GM23338 (cell line): ENCODE measurements around the gene TLE1. TPM values are rescaled to one million over a fixed set of nuclear protein-coding genes. Genes with fewer than 3 reads are reported as not detected.

Experiments used
- ATAC-seq: fragments of 200-7000 bp; cut with Tn5 transposase; 3 replicates; pipeline ENCODE4 v1.9.1; 2020
- DNase-seq: peaks from one replicate; pipeline ENCODE4 v3.0.0-alpha.2; 2015; ENCODE audit warnings: low spot score
- H2AFZ ChIP-seq: fragments of 200-600 bp; sonication (generic); 2 replicates; pipeline ENCODE4 v1.8.0; 2016; ENCODE audit warnings: antibody characterized with exemption, mild to moderate bottlenecking, moderate library complexity
- H3F3A ChIP-seq: fragments of 200-600 bp; sonication (generic); replicated peaks from 2 replicates; pipeline ENCODE4 v1.8.0; 2017; ENCODE audit warnings: antibody characterized with exemption, mixed run types, low read depth
- H3K27ac ChIP-seq: fragments of 200-600 bp; sonication (generic); 2 replicates; pipeline ENCODE4 v1.6.1; 2016; ENCODE audit warnings: low read depth
- H3K27me3 ChIP-seq: fragments of 200-600 bp; sonication (generic); 2 replicates; pipeline ENCODE4 v1.8.0; 2016; ENCODE audit warnings: mild to moderate bottlenecking, mixed run types, moderate library complexity; ENCODE audit not compliant: insufficient read depth
- H3K36me3 ChIP-seq: fragments of 200-600 bp; sonication (generic); 2 replicates; pipeline ENCODE4 v1.8.0; 2016; ENCODE audit warnings: mild to moderate bottlenecking; ENCODE audit not compliant: insufficient read depth
- H3K4me1 ChIP-seq: fragments of 200-600 bp; sonication (generic); 2 replicates; pipeline ENCODE4 v1.8.0; 2016; ENCODE audit warnings: mild to moderate bottlenecking, moderate library complexity; ENCODE audit not compliant: insufficient read depth
- H3K4me2 ChIP-seq: fragments of 200-600 bp; sonication (generic); 2 replicates; pipeline ENCODE4 v1.7.1; 2017; ENCODE audit warnings: mixed run types
- H3K4me3 ChIP-seq: fragments of 200-600 bp; sonication (generic); 2 replicates; pipeline ENCODE4 v1.6.1; 2016; ENCODE audit warnings: mixed run types
- H3K79me2 ChIP-seq: fragments of 200-600 bp; sonication (generic); replicated peaks from 2 replicates; pipeline ENCODE4 v1.8.0; 2017; ENCODE audit warnings: mild to moderate bottlenecking; ENCODE audit not compliant: insufficient read depth
- H3K9me2 ChIP-seq: fragments of 200-600 bp; sonication (generic); 2 replicates; pipeline ENCODE4 v1.8.0; 2017; ENCODE audit not compliant: insufficient read depth
- H4K20me1 ChIP-seq: fragments of 200-600 bp; sonication (generic); replicated peaks from 2 replicates; pipeline ENCODE4 v1.8.0; 2017; ENCODE audit warnings: mild to moderate bottlenecking; ENCODE audit not compliant: insufficient read depth
- H3K27ac Mint-ChIP-seq: 2 replicates; pipeline ENCODE4 v1.8.0; 2020; ENCODE audit warnings: inconsistent platforms, mild to moderate bottlenecking, moderate library complexity, mixed read lengths
- H3K27me3 Mint-ChIP-seq: 3 replicates; pipeline ENCODE4 v1.8.0; 2022; ENCODE audit warnings: low read depth, mild to moderate bottlenecking, moderate library complexity, mixed read lengths, inconsistent platforms; ENCODE audit not compliant: insufficient read depth, poor library complexity
- H3K36me3 Mint-ChIP-seq: 3 replicates; pipeline ENCODE4 v1.8.0; 2021; ENCODE audit warnings: low read depth, mild to moderate bottlenecking, inconsistent platforms, moderate library complexity, mixed read lengths
- H3K4me1 Mint-ChIP-seq: 3 replicates; pipeline ENCODE4 v1.8.0; 2020; ENCODE audit warnings: mild to moderate bottlenecking, inconsistent platforms, mixed read lengths
- H3K4me3 Mint-ChIP-seq: 3 replicates; pipeline ENCODE4 v1.8.0; 2021; ENCODE audit warnings: moderate library complexity, mild to moderate bottlenecking, inconsistent platforms, mixed read lengths
- H3K9me3 Mint-ChIP-seq: 3 replicates; pipeline ENCODE4 v1.8.0; 2020; ENCODE audit warnings: moderate library complexity, mild to moderate bottlenecking, inconsistent platforms, mixed read lengths
- CREB1 ChIP-seq: fragments of 250-450 bp; sonication (Bioruptor Pico); IDR thresholded peaks from 2 replicates; pipeline ENCODE4 v1.5.0; 2020; ENCODE audit warnings: low read depth, mild to moderate bottlenecking, moderate library complexity
- CTCF ChIP-seq, 2 experiments: fragments of 200-600 bp in 1 of 2; sonication (generic) in 1 of 2; conservative IDR thresholded peaks; 2 replicates each; pipeline versions ENCODE4 v1.5.1 to v1.6.1; 2016 to 2017; ENCODE audit warnings: antibody characterized with exemption in 2 of 2, low read depth in 2 of 2, mild to moderate bottlenecking in 2 of 2, moderate library complexity in 1 of 2
- ETS1 ChIP-seq: IDR thresholded peaks from 2 replicates; pipeline ENCODE4 v1.6.1; 2016; ENCODE audit warnings: antibody characterized with exemption
- EZH2 ChIP-seq: fragments of 200-600 bp; sonication (generic); IDR thresholded peaks from one replicate; pipeline ENCODE4 v1.8.0; 2017; ENCODE audit warnings: antibody characterized with exemption, mild to moderate bottlenecking, low read depth; ENCODE audit not compliant: unreplicated experiment
- EZH2phosphoT487 ChIP-seq: fragments of 200-600 bp; sonication (generic); IDR thresholded peaks from one replicate; pipeline ENCODE4 v1.8.1; 2018; ENCODE audit warnings: antibody characterized with exemption; ENCODE audit not compliant: unreplicated experiment
- JUNB ChIP-seq: IDR thresholded peaks from one replicate; pipeline ENCODE4 v1.6.1; 2016; ENCODE audit warnings: antibody characterized with exemption; ENCODE audit not compliant: unreplicated experiment
- NANOG ChIP-seq: IDR thresholded peaks from 2 replicates; pipeline ENCODE4 v1.6.1; 2016; ENCODE audit warnings: antibody characterized with exemption, borderline replicate concordance
- POLR2AphosphoS5 ChIP-seq: IDR thresholded peaks from 2 replicates; pipeline ENCODE4 v1.6.1; 2016; ENCODE audit warnings: antibody characterized with exemption, low read depth
- REST ChIP-seq: IDR thresholded peaks from one replicate; pipeline ENCODE4 v1.6.1; 2018; ENCODE audit warnings: antibody characterized with exemption; ENCODE audit not compliant: unreplicated experiment
- STAT1 ChIP-seq: IDR thresholded peaks from one replicate; pipeline ENCODE4 v1.6.1; 2016; ENCODE audit warnings: antibody characterized with exemption; ENCODE audit not compliant: unreplicated experiment
- ZNF114 ChIP-seq: fragments of 250-450 bp; sonication (Bioruptor Pico); IDR thresholded peaks from 2 replicates; pipeline ENCODE4 v1.5.0; 2020; ENCODE audit warnings: mild to moderate bottlenecking, moderate library complexity
- ZNF331 ChIP-seq: fragments of 250-450 bp; sonication (Bioruptor Pico); IDR thresholded peaks from 2 replicates; pipeline ENCODE4 v1.5.0; 2020; ENCODE audit warnings: low read depth, mild to moderate bottlenecking, moderate library complexity
- polyA plus RNA-seq: library from polyadenylated mRNA; unstranded; fragments of >200 nt; fragmentation: Nextera tagmentation; extraction: Ambion mirVana; gene quantifications from 2 replicates; pipeline ENCODE4 v1.2.1, GENCODE V29; 2016
- total RNA-seq: library from RNA; depleted of rRNA; stranded (reverse); fragments of >200 nt; shearing (Covaris generic); gene quantifications from 2 replicates; pipeline ENCODE4 v1.2.3, GENCODE V29; 2014
- TF ChIP-seq, protein P1 (sequence below): fragments of 250-450 bp; sonication (Bioruptor Pico); IDR thresholded peaks from 2 replicates; pipeline ENCODE4 v1.5.0; 2020; ENCODE audit warnings: mild to moderate bottlenecking, moderate library complexity

The TLE1 gene
- total and polyA plus RNA-seq, 2 experiments from 2014 or later = 58.1 to 132 TPM

- Histone ChIP-seq H4K20me1 (no peaks in the 10 kb centered on the region), H2AFZ (no peak overlapping the region), H3K27ac (no peak overlapping the region), H3F3A (no peaks in the 10 kb centered on the region), H3K4me2 (no peak overlapping the region), H3K4me3 (no peak overlapping the region), H3K36me3 (no peaks in the 10 kb centered on the region), H3K79me2 (no peaks in the 10 kb centered on the region), H3K27me3 (no peaks in the 10 kb centered on the region), H3K9me2 (peaks cover 6% of the 10 kb centered on the region; the same call in 1 of the 2 replicates), H3K4me1 (peaks cover 9% of the 10 kb centered on the region; the same call in 1 of the 2 replicates)
- H3K27ac Mint-ChIP-seq = no peak overlapping the region
- TF ChIP-seq CTCF (conservative IDR thresholded peaks at IDR 0.05; ENCODE audit: low read depth in 2 of 2) (no peak), ZNF114 (no peak), STAT1 (no peak), EZH2 (no peak), JUNB (no peak), EZH2phosphoT487 (no peak), ZNF331 (CRISPR knock-in tag) (no peak), NANOG (no peak), REST (no peak), POLR2AphosphoS5 (no peak), ETS1 (no peak), CREB1 (no peak)
- TF ChIP-seq, protein P1, sequence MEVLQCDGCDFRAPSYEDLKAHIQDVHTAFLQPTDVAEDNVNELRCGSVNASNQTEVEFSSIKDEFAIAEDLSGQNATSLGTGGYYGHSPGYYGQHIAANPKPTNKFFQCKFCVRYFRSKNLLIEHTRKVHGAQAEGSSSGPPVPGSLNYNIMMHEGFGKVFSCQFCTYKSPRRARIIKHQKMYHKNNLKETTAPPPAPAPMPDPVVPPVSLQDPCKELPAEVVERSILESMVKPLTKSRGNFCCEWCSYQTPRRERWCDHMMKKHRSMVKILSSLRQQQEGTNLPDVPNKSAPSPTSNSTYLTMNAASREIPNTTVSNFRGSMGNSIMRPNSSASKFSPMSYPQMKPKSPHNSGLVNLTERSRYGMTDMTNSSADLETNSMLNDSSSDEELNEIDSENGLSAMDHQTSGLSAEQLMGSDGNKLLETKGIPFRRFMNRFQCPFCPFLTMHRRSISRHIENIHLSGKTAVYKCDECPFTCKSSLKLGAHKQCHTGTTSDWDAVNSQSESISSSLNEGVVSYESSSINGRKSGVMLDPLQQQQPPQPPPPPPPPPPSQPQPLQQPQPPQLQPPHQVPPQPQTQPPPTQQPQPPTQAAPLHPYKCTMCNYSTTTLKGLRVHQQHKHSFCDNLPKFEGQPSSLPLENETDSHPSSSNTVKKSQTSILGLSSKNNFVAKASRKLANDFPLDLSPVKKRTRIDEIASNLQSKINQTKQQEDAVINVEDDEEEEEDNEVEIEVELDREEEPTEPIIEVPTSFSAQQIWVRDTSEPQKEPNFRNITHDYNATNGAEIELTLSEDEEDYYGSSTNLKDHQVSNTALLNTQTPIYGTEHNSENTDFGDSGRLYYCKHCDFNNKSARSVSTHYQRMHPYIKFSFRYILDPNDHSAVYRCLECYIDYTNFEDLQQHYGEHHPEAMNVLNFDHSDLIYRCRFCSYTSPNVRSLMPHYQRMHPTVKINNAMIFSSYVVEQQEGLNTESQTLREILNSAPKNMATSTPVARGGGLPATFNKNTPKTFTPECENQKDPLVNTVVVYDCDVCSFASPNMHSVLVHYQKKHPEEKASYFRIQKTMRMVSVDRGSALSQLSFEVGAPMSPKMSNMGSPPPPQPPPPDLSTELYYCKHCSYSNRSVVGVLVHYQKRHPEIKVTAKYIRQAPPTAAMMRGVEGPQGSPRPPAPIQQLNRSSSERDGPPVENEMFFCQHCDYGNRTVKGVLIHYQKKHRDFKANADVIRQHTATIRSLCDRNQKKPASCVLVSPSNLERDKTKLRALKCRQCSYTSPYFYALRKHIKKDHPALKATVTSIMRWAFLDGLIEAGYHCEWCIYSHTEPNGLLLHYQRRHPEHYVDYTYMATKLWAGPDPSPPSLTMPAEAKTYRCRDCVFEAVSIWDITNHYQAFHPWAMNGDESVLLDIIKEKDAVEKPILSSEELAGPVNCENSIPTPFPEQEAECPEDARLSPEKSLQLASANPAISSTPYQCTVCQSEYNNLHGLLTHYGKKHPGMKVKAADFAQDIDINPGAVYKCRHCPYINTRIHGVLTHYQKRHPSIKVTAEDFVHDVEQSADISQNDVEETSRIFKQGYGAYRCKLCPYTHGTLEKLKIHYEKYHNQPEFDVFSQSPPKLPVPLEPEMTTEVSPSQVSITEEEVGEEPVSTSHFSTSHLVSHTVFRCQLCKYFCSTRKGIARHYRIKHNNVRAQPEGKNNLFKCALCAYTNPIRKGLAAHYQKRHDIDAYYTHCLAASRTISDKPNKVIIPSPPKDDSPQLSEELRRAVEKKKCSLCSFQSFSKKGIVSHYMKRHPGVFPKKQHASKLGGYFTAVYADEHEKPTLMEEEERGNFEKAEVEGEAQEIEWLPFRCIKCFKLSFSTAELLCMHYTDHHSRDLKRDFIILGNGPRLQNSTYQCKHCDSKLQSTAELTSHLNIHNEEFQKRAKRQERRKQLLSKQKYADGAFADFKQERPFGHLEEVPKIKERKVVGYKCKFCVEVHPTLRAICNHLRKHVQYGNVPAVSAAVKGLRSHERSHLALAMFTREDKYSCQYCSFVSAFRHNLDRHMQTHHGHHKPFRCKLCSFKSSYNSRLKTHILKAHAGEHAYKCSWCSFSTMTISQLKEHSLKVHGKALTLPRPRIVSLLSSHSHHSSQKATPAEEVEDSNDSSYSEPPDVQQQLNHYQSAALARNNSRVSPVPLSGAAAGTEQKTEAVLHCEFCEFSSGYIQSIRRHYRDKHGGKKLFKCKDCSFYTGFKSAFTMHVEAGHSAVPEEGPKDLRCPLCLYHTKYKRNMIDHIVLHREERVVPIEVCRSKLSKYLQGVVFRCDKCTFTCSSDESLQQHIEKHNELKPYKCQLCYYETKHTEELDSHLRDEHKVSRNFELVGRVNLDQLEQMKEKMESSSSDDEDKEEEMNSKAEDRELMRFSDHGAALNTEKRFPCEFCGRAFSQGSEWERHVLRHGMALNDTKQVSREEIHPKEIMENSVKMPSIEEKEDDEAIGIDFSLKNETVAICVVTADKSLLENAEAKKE (CRISPR knock-in tag) = no peak
- no peak for DNase-seq
- no peaks in the 10 kb centered on the region for H3K36me3 Mint-ChIP-seq
- H3K4me1 Mint-ChIP-seq = peaks cover 16% of the 10 kb centered on the region
- ATAC-seq = no peak
- no peaks in the 10 kb centered on the region; the same call in 2 of the 3 replicates for H3K9me3 Mint-ChIP-seq
- peaks cover 7% of the 10 kb centered on the region for H3K27me3 Mint-ChIP-seq
- H3K4me3 Mint-ChIP-seq = no peak overlapping the region
Observed at GRCh38 chr9:81565609-81566008, 123.7 kb downstream of the TLE1 start.
